ENCODE results near the gene UBASH3B.

Gene UBASH3B

GRCh38 chr11:122782222-122782621, 126.7 kb downstream of the UBASH3B start:
- H3K4me1 ChIP-seq (ENCODE audit: low read length) = no peaks in the 10 kb centered on the region
- no peak overlapping the region for H3K27ac ChIP-seq (ENCODE audit: low read length)
- H3K9ac ChIP-seq (ENCODE audit: low read length) = no peak overlapping the region
- H3K4me2 ChIP-seq (ENCODE audit: low read length) = no peak overlapping the region
- H3K9me3 ChIP-seq (ENCODE audit: insufficient read depth, low read length) = no peaks in the 10 kb centered on the region
- H3K4me3 ChIP-seq (ENCODE audit: low read length) = no peak overlapping the region
- no peaks in the 10 kb centered on the region for H3K36me3 ChIP-seq (replicated peaks; ENCODE audit: low read depth, low read length)
- no peaks in the 10 kb centered on the region for H3K79me2 ChIP-seq (ENCODE audit: low read length)
- no peaks in the 10 kb centered on the region for H4K20me1 ChIP-seq (ENCODE audit: insufficient read depth, low read length)
- no peak overlapping the region for H2AFZ ChIP-seq (ENCODE audit: low read depth, low read length)
- TF ChIP-seq EZH2phosphoT487 (IDR thresholded peaks at IDR 0.05; ENCODE audit: low read depth) (no peak), CTCF (IDR thresholded peaks at IDR 0.05; ENCODE audit: low read depth, low read length) (no peak)
- peaks cover 22% of the 10 kb centered on the region for H3K27me3 ChIP-seq (ENCODE audit: low read depth, low read length)

GRCh38 chr11:122784325-122784955, 128.9 kb downstream of the UBASH3B start:
- no peaks in the 10 kb centered on the region for H3K9me3 ChIP-seq (ENCODE audit: insufficient read depth, low read length)
- H3K27me3 ChIP-seq (ENCODE audit: low read depth, low read length) = peaks cover 22% of the 10 kb centered on the region
- H3K36me3 ChIP-seq (replicated peaks; ENCODE audit: low read depth, low read length) = no peaks in the 10 kb centered on the region
- H3K4me2 ChIP-seq (ENCODE audit: low read length) = no peak overlapping the region
- no peak overlapping the region for H3K27ac ChIP-seq (ENCODE audit: low read length)
- H3K79me2 ChIP-seq (ENCODE audit: low read length) = no peaks in the 10 kb centered on the region
- no peaks in the 10 kb centered on the region for H4K20me1 ChIP-seq (ENCODE audit: insufficient read depth, low read length)
- H3K4me3 ChIP-seq (ENCODE audit: low read length) = no peak overlapping the region
- no peak overlapping the region for H3K9ac ChIP-seq (ENCODE audit: low read length)
- TF ChIP-seq EZH2phosphoT487 (IDR thresholded peaks at IDR 0.05; ENCODE audit: low read depth) = no peak
- TF ChIP-seq CTCF (IDR thresholded peaks at IDR 0.05; ENCODE audit: low read depth, low read length) = no peak
- H2AFZ ChIP-seq (ENCODE audit: low read depth, low read length) = no peak overlapping the region
- H3K4me1 ChIP-seq (ENCODE audit: low read length) = no peaks in the 10 kb centered on the region

GRCh38 chr11:122785031-122785541, 129.6 kb downstream of the UBASH3B start:
- H3K27me3 ChIP-seq (ENCODE audit: low read depth, low read length) = peaks cover 17% of the 10 kb centered on the region
- H4K20me1 ChIP-seq (ENCODE audit: insufficient read depth, low read length) = no peaks in the 10 kb centered on the region

GRCh38 chr11:122786896-122787295, 131.4 kb downstream of the UBASH3B start:
- no peak overlapping the region for H2AFZ ChIP-seq (ENCODE audit: low read depth, low read length)
- H3K4me3 ChIP-seq (ENCODE audit: low read length) = no peak overlapping the region
- H3K36me3 ChIP-seq (replicated peaks; ENCODE audit: low read depth, low read length) = no peaks in the 10 kb centered on the region
- no peak overlapping the region for H3K27ac ChIP-seq (ENCODE audit: low read length)
- H3K27me3 ChIP-seq (ENCODE audit: low read depth, low read length) = peaks cover 12% of the 10 kb centered on the region
- no peaks in the 10 kb centered on the region for H4K20me1 ChIP-seq (ENCODE audit: insufficient read depth, low read length)
- no peak overlapping the region for H3K9ac ChIP-seq (ENCODE audit: low read length)
- no peaks in the 10 kb centered on the region for H3K9me3 ChIP-seq (ENCODE audit: insufficient read depth, low read length)
- no peaks in the 10 kb centered on the region for H3K79me2 ChIP-seq (ENCODE audit: low read length)
- no peak for TF ChIP-seq EZH2phosphoT487 (IDR thresholded peaks at IDR 0.05; ENCODE audit: low read depth)
- no peak overlapping the region for H3K4me2 ChIP-seq (ENCODE audit: low read length)
- H3K4me1 ChIP-seq (ENCODE audit: low read length) = no peaks in the 10 kb centered on the region

More at GRCh38 chr11:122785031-122785541, 129.6 kb downstream of the UBASH3B start:
- no peaks in the 10 kb centered on the region for H3K36me3 ChIP-seq (replicated peaks; ENCODE audit: low read depth, low read length)
- no peak overlapping the region for H3K4me3 ChIP-seq (ENCODE audit: low read length)
- no peaks in the 10 kb centered on the region for H3K4me1 ChIP-seq (ENCODE audit: low read length)
- no peak overlapping the region for H3K9ac ChIP-seq (ENCODE audit: low read length)
- H3K9me3 ChIP-seq (ENCODE audit: insufficient read depth, low read length) = no peaks in the 10 kb centered on the region
- no peak overlapping the region for H2AFZ ChIP-seq (ENCODE audit: low read depth, low read length)
- no peak overlapping the region for H3K4me2 ChIP-seq (ENCODE audit: low read length)
- no peak overlapping the region for H3K27ac ChIP-seq (ENCODE audit: low read length)
- no peak for TF ChIP-seq CTCF (IDR thresholded peaks at IDR 0.05; ENCODE audit: low read depth, low read length)
- no peak for TF ChIP-seq EZH2phosphoT487 (IDR thresholded peaks at IDR 0.05; ENCODE audit: low read depth)
- no peaks in the 10 kb centered on the region for H3K79me2 ChIP-seq (ENCODE audit: low read length)
